NCI-H146 (cell line): ENCODE results near the gene HYI.
"Not testable (repeated sequence)": the region's sequence is repeated elsewhere in the genome, so short reads cannot be mapped to it uniquely, and the experiment has no call there.

Experiments
- DNase-seq: peaks from one replicate; lab custom pipeline; 2025; lab: John Stamatoyannopoulos, UW

Gene HYI

DNA sequence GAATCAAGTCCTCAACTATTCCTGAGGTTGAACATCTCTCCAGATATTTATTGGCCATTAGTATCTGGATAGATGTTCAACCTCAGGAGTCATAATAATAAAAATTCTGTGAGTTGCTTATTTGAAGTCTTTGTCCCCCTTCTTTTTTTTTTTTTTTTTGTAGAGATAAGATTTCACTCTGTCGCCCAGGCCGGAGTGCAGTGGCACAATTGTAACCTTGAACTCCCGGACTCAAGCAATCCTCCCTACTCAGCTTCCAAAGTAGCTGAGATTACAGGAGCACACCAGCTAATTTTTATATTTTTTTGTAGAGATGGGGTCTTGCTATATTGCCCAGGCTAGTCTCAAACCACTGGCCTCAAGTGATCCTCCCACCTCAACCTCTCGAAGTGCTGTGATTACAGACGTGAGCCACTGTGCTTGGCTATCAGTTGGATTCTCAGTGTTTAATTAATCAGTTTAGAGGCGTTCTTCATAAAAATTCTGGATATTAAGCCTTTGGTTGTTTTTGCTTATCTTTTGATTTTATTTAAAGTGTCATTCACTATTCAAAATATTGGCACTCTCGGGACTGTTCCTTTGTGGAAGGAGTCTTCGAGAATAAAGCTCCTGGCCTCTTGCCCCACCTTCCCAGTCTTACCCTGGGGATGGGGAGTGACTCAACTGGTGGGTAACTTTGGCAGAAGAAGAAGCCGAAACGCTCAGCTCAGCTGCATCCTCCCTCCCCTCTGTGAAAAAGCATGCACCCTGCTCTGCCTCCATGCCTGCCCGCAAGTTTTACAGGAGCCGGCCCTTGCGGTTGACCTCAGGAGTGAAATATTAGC, 11.2 kb upstream of the HYI start:
- no peak for DNase-seq

GRCh38 chr1:43463479-43463878, 9.7 kb upstream of the HYI start:
- DNase-seq = no peak

DNA sequence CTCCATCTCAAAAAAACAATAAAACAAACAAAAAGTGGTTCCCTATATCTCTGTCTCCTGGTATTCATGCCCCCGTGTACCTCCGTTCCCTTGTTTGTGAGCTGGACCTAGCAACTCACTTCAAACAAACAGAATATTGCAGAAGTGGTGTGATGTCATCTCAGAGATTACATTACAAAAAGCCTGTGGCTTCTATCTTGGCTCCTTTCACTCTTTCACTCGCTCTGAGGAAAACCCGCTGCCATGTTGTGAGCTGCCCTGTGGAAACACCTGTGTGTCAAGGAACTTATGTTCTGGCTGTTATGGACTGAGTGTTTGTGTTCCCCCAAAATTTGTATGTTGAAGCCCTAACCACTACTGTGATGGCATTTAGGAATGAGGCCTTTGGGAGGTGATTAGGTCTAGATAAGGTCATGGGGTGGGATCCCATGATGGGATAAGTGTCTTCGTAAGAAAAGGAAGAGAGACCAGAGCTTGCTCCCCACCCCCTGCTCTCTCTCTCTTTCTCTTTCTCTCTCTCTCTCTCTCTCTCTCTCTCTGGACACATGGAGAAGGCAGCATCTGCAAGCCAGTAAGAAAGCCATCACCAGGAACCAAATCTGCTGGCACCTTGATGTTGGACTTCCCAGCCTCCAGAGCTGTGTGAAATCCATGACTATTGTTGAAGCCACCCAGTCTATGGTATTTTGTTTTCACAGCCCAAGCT, 7.4 kb upstream of the HYI start:
- no peak for DNase-seq

DNA sequence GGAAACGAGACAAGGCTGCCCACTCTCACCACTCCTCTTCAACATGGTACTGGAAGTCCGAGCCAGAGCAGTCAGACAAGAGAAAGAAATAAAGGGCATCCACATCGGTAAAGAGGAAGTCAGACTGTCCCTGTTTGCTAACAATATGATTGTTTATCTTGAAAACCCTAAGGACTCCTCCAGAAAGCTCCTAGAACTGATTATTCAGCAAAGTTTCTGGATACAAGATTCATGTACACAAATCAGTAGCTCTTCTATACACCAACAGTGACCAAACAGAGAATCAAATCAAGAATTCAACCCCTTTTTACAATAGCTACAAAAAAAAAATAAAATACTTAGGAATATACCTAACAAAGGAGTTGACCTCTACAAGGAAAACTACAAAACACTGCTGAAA, 4.6 kb upstream of the HYI start:
- DNase-seq = not testable (repeated sequence)

- no peak for DNase-seq
These were observed 1.6 kb upstream of the HYI start for GRCh38 chr1:43455213-43455889.

DNA sequence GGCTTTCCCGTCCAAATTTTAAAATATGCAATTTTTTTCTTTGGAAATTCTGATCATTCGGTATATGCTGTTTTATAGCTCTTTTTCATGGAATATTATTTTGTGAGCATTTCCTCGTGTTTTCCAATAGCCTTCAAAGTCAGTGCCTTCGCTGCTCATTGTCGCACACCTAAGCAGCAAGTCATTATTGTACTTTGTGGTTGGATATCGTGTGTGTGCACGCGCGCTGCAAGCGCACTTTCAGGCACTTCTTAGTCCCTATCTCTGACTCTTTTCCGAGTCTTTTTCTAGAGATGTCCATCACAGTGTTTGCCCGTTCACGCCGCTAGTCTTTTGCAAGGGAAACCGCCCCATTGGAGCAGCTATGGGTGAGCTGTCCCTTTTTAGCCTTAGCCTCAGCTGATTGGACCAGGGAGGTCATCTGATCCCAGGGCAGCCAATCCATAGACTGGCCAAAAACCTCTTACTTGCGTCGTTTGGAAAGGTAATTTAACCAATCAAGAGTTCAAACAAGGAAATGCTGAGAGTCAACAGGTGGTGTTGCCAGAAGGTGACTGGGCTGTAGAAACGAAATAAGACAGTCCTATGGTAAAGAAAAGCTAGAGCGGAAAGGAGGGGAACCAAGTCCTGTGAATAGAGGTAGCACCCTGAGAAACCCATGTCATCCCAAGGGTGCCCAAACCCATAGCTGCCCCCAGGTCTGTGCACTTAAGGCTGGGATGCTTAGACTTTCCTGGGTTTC, 710 bp upstream of the HYI start:
- peak; percentile 83 for DNase-seq

GRCh38 chr1:43452789-43453441, 816 bp downstream of the HYI start:
- DNase-seq = peak; percentile 84

DNA sequence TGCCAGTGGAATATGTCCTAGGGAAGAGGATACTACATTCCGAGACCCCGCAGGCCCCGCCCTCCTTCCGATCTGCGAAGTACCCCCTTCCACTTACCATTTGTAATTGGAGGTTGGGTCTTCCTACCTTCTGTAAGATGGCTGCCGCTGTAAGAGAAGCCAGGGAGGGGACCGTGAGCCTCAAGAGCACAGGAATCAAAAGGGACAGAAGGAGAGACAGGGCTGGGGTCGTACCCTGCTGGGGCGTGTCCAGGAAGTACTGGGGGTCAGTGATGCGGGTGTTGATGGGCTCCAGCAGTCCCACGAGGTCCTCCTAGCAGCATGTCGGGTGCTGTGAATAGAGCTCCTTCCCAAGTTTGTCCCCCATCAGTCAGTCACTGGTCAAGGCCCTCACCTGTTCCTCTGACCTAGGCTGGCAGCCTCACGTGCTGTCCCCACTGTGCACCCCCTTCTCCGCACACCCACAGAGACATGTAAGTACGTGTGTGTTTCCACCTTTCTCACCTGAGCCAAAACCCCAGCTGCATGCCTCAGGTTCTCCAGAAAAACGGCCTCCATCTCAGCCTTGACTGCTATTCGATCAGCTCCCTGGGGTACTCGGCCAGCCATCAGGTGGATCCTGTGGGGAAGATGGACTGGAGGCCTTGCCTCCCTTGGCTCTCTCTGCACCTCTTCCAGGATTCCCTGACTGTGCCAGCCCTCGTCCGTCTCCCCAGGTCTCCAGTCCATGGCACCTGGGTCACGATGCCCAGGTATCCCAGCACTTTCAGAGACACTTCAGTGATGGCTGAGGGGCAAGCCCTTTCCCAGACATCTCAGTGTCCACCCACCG, 1.8 kb downstream of the HYI start:
- no peak for DNase-seq

- no peak for DNase-seq
These were observed 2.6 kb downstream of the HYI start for GRCh38 chr1:43451157-43451591.

DNA sequence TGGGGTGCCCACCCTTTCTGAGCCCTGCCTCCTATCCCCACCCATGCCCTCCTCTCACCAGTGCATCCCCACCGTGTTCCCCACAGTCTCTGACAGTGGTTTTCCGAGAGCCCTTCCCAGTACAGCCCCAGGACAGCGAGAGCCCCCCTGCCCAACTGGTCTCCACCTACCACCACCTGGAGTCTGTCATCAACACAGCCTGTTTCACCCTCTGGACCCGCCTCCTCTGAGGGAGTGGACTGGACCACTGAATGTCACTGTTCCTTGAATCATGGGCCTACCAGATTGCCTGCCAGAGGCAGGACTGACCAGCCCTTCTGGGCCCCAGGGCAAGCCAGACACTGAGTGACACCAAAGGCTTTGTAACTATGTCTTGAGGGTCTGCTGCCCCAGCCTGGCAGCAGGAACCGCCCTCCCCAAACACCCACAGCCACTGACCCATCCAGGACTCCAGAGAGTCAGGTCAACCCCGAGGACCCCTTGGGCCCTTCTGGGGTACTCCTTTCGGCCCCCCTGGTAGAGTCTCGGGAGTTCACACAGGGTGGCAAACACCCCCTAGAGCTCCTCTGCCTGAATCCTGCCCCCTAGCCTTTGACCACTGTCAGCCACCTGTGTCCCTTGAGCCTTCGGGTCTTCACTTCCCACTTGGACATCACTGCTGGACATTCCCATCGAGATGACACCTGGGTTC, 3.3 kb downstream of the HYI start:
- DNase-seq = no peak

DNA sequence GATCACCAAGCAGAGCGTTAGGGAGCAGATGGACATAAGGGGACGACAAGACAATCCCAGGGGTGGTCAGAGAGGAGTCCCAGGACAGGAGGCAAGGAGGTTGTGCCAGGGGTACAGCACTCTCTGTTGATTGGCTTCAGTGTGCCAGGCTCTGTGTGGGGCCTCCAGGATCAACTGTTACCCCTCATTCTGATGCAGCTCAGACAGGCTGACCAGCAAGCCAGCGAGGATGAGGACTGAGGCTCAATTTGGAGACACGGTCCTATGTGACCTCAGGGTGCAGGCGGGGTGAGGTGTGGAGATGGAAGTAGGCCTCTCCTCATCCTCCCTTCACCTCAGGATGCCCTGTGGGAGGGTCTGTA, 4.0 kb downstream of the HYI start:
- DNase-seq = no peak

- DNase-seq = no peak
These were observed 4.6 kb downstream of the HYI start for GRCh38 chr1:43448955-43449707.

- no peak for DNase-seq
These were observed 5.6 kb downstream of the HYI start for GRCh38 chr1:43447891-43448708.

DNA sequence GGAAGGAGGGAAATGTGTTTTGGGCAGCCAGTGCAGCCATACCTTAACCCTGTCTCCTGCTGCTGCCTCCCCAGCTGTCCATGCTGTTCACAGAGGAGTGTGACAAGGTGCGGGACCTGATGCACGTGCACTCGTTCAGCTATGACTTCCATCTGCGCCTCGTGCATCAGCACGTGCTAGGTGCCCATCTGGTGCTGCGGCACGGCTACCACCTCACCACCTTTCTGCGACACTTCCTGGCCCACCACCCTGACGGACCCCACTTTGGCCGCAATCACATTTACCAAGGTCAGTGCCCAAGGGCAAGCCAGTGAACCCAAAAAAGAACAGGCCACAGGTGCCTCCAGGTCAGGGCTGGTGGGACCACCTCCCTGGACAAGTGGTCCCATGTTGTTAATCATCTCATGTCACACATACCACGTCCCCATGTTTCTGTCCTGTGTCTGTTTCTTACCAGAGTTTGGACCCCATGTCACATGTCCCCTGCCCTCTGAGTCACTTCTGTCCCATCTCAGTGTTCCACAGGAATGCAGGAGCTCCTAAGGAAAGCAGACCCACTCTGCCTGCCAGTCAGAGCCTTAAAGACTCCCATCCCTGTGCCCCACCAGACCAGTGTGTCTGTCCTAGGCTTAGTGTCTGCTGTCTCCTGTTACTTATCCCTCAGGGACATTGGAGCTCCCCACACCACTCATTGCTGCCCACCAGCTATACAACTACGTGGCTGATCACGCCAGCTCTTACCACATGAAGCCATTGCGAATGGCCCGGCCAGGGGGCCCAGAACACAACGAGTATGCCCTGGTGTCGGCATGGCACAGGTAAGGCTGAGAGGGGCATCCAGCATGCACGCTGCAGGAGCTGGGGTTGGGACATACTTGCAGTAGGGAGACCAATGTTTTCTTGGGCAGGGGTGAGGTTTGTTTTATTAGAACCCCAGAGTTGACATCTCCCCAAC, 6.6 kb downstream of the HYI start:
- no peak for DNase-seq

DNA sequence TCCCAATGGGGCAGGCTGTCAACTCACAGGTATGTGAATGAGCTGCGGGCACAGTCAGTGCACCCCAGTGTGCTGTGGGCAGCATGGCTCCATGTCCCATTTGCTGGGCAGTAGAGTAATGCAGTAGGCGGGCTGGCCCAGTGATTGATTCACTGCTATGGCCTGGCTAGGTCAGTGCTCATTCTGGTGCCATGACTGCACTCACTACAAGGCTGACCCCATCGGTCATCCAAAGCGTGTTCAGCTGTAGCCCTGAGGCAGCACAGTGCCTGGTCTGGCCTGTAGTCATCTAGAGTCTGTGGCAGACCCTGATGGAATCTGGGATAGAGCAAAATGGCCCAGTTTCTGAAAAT, 7.4 kb downstream of the HYI start:
- no peak for DNase-seq

- DNase-seq = no peak
These were observed 7.9 kb downstream of the HYI start for GRCh38 chr1:43445606-43446387.

DNA sequence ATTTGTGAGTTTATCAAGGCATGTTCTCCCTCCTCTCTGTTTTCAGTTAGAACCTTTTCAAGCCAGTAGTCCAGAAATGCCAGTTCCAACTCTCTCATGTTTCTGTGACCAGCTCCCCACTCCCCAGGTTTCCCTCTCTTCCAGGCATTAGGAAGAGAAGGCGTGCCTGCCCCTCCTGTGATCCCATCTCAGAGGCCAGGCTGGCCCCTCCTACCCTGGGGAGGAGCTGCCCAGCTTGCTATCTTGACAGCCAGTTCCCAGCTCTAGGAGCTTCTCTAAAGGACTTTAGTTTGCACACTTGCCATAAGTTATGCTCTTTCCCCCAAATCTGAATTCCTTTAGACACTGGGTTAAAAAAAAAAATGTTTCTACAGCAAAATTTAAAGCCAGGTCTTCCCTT, 8.9 kb downstream of the HYI start:
- DNase-seq = no peak
